PC-9 (cell line): Measurements from ENCODE around the gene LIMCH1. TPM values are rescaled to one million over a fixed set of nuclear protein-coding genes. Genes with fewer than 3 reads are reported as not detected.

Source experiments
- BruUV-seq: library from RNA; stranded (reverse); fragments of 400-500 nt; replicated peaks from 2 replicates; lab custom pipeline; 2021; lab: Mats Ljungman, UMichigan
- CTCF ChIA-PET: fragments of 300-600 bp; sonication (Branson Sonifier 250); formaldehyde crosslinking; loops from one replicate; lab custom pipeline; 2022; ENCODE audit warnings: antibody characterized with exemption; lab: Charles Lee
- POLR2A ChIA-PET: fragments of 300-600 bp; sonication (Branson Sonifier 250); formaldehyde crosslinking; loops from one replicate; lab custom pipeline; 2022; ENCODE audit warnings: antibody characterized with exemption; ENCODE audit not compliant: unreplicated experiment; lab: Charles Lee
- DNase-seq, 2 experiments: peaks; one replicate each; pipeline versions ENCODE4 v3.0.0 to v3.0.0-alpha.2; 2015 to 2022; ENCODE audit warnings: mixed read lengths in 1 of 2
- H2AFZ ChIP-seq: fragments of 200-600 bp; sonication (generic); 2 replicates; pipeline ENCODE4 v1.8.1; 2017; ENCODE audit warnings: antibody characterized with exemption
- H3F3A ChIP-seq: fragments of 200-600 bp; sonication (generic); 2 replicates; pipeline ENCODE4 v1.8.1; 2017; ENCODE audit warnings: antibody characterized with exemption, mild to moderate bottlenecking, low read depth; ENCODE audit not compliant: insufficient read depth
- H3K27ac ChIP-seq: fragments of 200-600 bp; sonication (generic); 2 replicates; pipeline ENCODE4 v1.6.1; 2016; ENCODE audit warnings: mixed run types
- H3K27me3 ChIP-seq: fragments of 200-600 bp; sonication (generic); 2 replicates; pipeline ENCODE4 v1.6.1; 2016; ENCODE audit warnings: low read depth, mixed run types; ENCODE audit not compliant: insufficient read depth
- H3K36me3 ChIP-seq: fragments of 200-600 bp; sonication (generic); 2 replicates; pipeline ENCODE4 v1.6.1; 2016; ENCODE audit warnings: low read depth, mixed run types
- H3K4me1 ChIP-seq: fragments of 200-600 bp; sonication (generic); replicated peaks from 2 replicates; pipeline ENCODE4 v1.6.1; 2016; ENCODE audit warnings: mixed run types; ENCODE audit not compliant: insufficient read depth
- H3K4me2 ChIP-seq: fragments of 200-600 bp; sonication (generic); 2 replicates; pipeline ENCODE4 v1.6.1; 2017; ENCODE audit warnings: mixed run types
- H3K4me3 ChIP-seq: fragments of 200-600 bp; sonication (generic); 2 replicates; pipeline ENCODE4 v1.6.1; 2016; ENCODE audit warnings: mixed run types
- H3K79me2 ChIP-seq: fragments of 200-600 bp; sonication (generic); 2 replicates; pipeline ENCODE4 v1.6.1; 2017; ENCODE audit warnings: low read depth, mixed run types
- H3K9me2 ChIP-seq: fragments of 200-600 bp; sonication (generic); 2 replicates; pipeline ENCODE4 v1.8.1; 2017; ENCODE audit warnings: mild to moderate bottlenecking; ENCODE audit not compliant: insufficient read depth
- H3K9me3 ChIP-seq: fragments of 200-600 bp; sonication (generic); 2 replicates; pipeline ENCODE4 v1.8.1; 2016; ENCODE audit warnings: low read depth; ENCODE audit not compliant: insufficient read depth
- H4K20me1 ChIP-seq: fragments of 200-600 bp; sonication (generic); 2 replicates; pipeline ENCODE4 v1.8.1; 2017; ENCODE audit not compliant: insufficient read depth
- EZH2 ChIP-seq: fragments of 200-600 bp; sonication (generic); IDR thresholded peaks from 2 replicates; pipeline ENCODE4 v1.8.0; 2017; ENCODE audit warnings: antibody characterized with exemption, low read depth
- intact Hi-C: fragments of 100-400 bp; cut with micrococcal nuclease; formaldehyde crosslinking; loops from one replicate; pipeline ENCODE4 v1.10.0; 2022; ENCODE audit not compliant: unreplicated experiment
- total RNA-seq: library from RNA; stranded (reverse); gene quantifications from 2 replicates; pipeline ENCODE4 v1.2.3, GENCODE V29; 2021
- TF ChIP-seq, protein P1 (sequence below): fragments of 200-600 bp; sonication (generic); conservative IDR thresholded peaks from 2 replicates; pipeline ENCODE4 v1.6.1; 2017; ENCODE audit warnings: mixed run types, antibody characterized with exemption, mild to moderate bottlenecking, moderate library complexity

Gene LIMCH1
- total RNA-seq, 1 experiment from 2014 or later, result 339 TPM

DNA sequence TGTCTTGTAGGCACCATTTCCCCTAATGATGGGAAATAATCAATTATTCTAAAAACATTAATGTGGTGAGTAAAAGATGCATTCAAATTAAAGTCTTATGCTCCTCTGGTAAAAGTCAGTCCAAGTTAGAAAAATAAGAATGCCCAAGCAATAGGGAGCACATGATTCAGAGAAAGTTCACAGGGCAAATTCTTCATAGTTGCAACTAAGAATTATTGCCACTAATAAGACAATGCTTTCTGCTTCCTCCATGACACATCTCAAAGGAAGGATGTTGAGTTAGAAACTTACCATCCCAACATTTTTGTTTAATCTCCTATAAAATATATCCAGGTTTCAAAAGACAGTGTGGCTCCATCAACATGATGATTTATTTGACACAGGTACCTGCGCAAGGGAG is 184.2 kb downstream of the LIMCH1 start:
- no peak overlapping the region for H3K27ac ChIP-seq
- POLR2A ChIA-PET, result no interaction called here
- H3K36me3 ChIP-seq, result no peaks in the 10 kb centered on the region
- H3K27me3 ChIP-seq, result no peaks in the 10 kb centered on the region
- no peak overlapping the region for H3K4me3 ChIP-seq
- no peak overlapping the region for H3K4me2 ChIP-seq
- H3K9me3 ChIP-seq, result peaks cover 13% of the 10 kb centered on the region; the same call in 1 of the 2 replicates
- no TSS peak for BruUV-seq
- TF ChIP-seq, protein P1, sequence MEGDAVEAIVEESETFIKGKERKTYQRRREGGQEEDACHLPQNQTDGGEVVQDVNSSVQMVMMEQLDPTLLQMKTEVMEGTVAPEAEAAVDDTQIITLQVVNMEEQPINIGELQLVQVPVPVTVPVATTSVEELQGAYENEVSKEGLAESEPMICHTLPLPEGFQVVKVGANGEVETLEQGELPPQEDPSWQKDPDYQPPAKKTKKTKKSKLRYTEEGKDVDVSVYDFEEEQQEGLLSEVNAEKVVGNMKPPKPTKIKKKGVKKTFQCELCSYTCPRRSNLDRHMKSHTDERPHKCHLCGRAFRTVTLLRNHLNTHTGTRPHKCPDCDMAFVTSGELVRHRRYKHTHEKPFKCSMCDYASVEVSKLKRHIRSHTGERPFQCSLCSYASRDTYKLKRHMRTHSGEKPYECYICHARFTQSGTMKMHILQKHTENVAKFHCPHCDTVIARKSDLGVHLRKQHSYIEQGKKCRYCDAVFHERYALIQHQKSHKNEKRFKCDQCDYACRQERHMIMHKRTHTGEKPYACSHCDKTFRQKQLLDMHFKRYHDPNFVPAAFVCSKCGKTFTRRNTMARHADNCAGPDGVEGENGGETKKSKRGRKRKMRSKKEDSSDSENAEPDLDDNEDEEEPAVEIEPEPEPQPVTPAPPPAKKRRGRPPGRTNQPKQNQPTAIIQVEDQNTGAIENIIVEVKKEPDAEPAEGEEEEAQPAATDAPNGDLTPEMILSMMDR, result no peak
- TF ChIP-seq EZH2, result no peak
- CTCF ChIA-PET, result no interaction called here
- no peaks in the 10 kb centered on the region for H4K20me1 ChIP-seq
- no peak overlapping the region for H2AFZ ChIP-seq
- H3K4me1 ChIP-seq, result peaks cover 12% of the 10 kb centered on the region
- intact Hi-C loops, result no loop called here
- no peak for DNase-seq
- peaks cover 7% of the 10 kb centered on the region; the same call in 1 of the 2 replicates for H3F3A ChIP-seq
- no peaks in the 10 kb centered on the region for H3K9me2 ChIP-seq
- H3K79me2 ChIP-seq, result no peaks in the 10 kb centered on the region

DNA sequence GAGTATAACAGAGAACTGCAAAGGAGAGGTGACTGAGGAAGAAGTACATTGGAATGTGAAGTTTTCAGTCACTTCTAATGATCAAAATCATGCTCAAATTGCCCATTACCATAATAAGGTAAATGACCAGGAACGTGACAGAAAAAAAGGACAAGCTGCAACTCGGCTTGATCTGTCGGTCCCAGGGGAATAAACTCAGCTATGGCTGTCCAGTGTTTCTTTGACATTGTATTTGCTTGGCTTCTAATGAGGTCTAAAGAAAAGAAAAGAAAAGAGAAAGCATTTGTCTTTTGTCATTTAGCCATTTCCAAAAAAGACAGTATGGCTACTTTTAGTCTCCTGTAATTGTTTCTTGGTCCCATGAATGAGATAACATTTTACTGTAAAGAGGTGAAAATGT is 185.3 kb downstream of the LIMCH1 start:
- CTCF ChIA-PET, result no interaction called here
- no peak overlapping the region for H3K27ac ChIP-seq
- H3K27me3 ChIP-seq, result no peaks in the 10 kb centered on the region
- H3K9me2 ChIP-seq, result no peaks in the 10 kb centered on the region
- H3K36me3 ChIP-seq, result no peaks in the 10 kb centered on the region
- POLR2A ChIA-PET, result no interaction called here
- no peak overlapping the region for H3K4me3 ChIP-seq
- peaks cover 13% of the 10 kb centered on the region; the same call in 1 of the 2 replicates for H3K9me3 ChIP-seq
- H3K79me2 ChIP-seq, result no peaks in the 10 kb centered on the region
- H2AFZ ChIP-seq, result no peak overlapping the region
- H4K20me1 ChIP-seq, result no peaks in the 10 kb centered on the region
- peaks cover 10% of the 10 kb centered on the region for H3K4me1 ChIP-seq
- no peak for DNase-seq
- intact Hi-C loops, result no loop called here
- BruUV-seq, result no TSS peak
- no peak for TF ChIP-seq EZH2
- TF ChIP-seq, protein P1, result no peak
- peaks cover 7% of the 10 kb centered on the region; the same call in 1 of the 2 replicates for H3F3A ChIP-seq
- H3K4me2 ChIP-seq, result no peak overlapping the region

DNA sequence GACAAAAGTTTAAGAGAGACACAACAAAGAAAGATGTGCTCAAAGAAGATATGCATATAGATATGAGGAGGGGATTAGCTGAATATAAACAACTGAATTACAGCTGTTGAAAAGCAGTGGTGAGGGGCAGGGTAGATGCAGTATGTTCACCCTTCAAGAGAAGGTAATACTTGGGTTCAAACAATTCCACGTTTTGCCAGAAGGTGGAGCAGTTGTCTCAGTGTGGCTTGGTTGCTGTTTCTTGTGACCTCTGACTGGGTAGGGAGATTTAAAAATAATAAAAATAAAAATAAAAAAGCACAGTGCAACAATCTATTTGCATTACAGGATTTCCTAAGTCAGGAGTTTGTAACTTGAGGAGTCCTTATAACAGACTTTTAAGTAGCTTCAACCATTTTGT is 187.3 kb downstream of the LIMCH1 start:
- no TSS peak for BruUV-seq
- CTCF ChIA-PET, result no interaction called here
- H3F3A ChIP-seq, result no peaks in the 10 kb centered on the region

More for the DNA sequence above, 187.3 kb downstream of the LIMCH1 start:
- Histone ChIP-seq H3K4me2 (no peak overlapping the region), H3K4me3 (no peak overlapping the region), H3K79me2 (no peaks in the 10 kb centered on the region), H3K27me3 (peaks cover 6% of the 10 kb centered on the region; the same call in 1 of the 2 replicates), H3K36me3 (no peaks in the 10 kb centered on the region), H4K20me1 (no peaks in the 10 kb centered on the region), H3K9me2 (no peaks in the 10 kb centered on the region), H3K27ac (no peak overlapping the region), H3K9me3 (peaks cover 12% of the 10 kb centered on the region; the same call in 1 of the 2 replicates), H3K4me1 (no peaks in the 10 kb centered on the region), H2AFZ (no peak overlapping the region)
- intact Hi-C loops, result no loop called here
- TF ChIP-seq, protein P1, result peak; percentile 24; the same call in 1 of the 2 replicates
- TF ChIP-seq EZH2, result no peak
- no peak for DNase-seq
- POLR2A ChIA-PET, result no interaction called here
